Body of pancreas (tissue), 4 donors: ENCODE measurements around the gene CFAP61.

ENCODE experiments used
- CTCF ChIP-seq, 7 experiments: fragments of 450-650 bp in 4 of 7; fragments of 200-600 bp in 3 of 7; sonication (generic) in 3 of 7; IDR thresholded peaks; one replicate each; pipeline ENCODE4 v1.5.1; 2016 to 2019; ENCODE audit warnings: antibody characterized with exemption in 7 of 7
- POLR2A ChIP-seq, 3 donors: fragments of 450-650 bp; IDR thresholded peaks; one replicate each; pipeline ENCODE4 v1.6.1; 2016; ENCODE audit warnings: antibody characterized with exemption in 3 of 3, mild to moderate bottlenecking in 2 of 3

DNA sequence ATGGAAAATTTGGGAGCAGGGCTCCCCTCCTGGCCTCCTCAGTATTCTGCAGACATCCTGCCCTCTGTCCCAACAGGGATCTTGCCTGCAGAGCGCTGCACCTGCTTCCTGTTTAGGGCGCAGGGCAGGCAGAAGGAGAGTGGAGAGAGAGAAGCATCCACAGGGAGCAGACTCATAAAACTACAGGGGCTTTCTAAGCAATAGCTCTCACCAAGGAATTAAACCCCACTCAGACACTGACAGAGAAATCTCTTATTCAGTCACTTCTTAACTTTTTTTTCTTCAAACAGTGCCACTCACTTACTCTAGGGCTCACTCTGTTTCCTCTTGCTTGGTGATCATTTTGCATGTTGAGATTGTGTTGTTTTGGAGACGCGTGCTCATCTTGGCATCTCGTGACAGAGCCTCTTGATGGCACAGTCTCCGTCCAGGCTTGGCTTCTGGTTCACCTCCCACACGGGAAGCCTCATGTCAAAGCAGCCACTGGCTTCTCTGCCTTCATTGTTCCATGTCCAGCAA is 162.5 kb downstream of the CFAP61 start:
- TF ChIP-seq CTCF (IDR thresholded peaks at IDR 0.05) (no peak), POLR2A (IDR thresholded peaks at IDR 0.05) (no peak)
